ENCODE data around the gene BRIX1. TPM values are rescaled to one million over a fixed set of nuclear protein-coding genes. Genes with fewer than 3 reads are reported as not detected.
A peak's percentile ranks its signal among the peaks of the same experiment; 100 is the strongest.

The BRIX1 gene
- total RNA-seq, 1 experiment from 2014 or later = 93.3 TPM

GRCh38 chr5:34957321-34957720, 41.8 kb downstream of the BRIX1 start:
- Histone ChIP-seq H3K36me3 (ENCODE audit: insufficient read depth, low read length, poor library complexity, severe bottlenecking) (peaks cover 16% of the 10 kb centered on the region), H3K27ac (ENCODE audit: low read depth, low read length, poor library complexity, severe bottlenecking) (no peak overlapping the region), H3K4me1 (ENCODE audit: insufficient read depth, low read length, poor library complexity, severe bottlenecking) (no peaks in the 10 kb centered on the region), H3K9me3 (ENCODE audit: low read depth, low read length, poor library complexity, severe bottlenecking) (no peaks in the 10 kb centered on the region), H3K27me3 (replicated peaks; ENCODE audit: insufficient read depth, low read depth, low read length, poor library complexity) (no peaks in the 10 kb centered on the region), H3K4me3 (ENCODE audit: low read depth, low read length, poor library complexity, severe bottlenecking) (no peak overlapping the region)
- no TSS peak for BruUV-seq (replicated peaks)
- CTCF ChIA-PET = interaction anchor here (1.0 kb wide), 1 partner anchor 46 kb away, joined by 5 read pairs; no protein-coding TSS in a partner anchor
- DNase-seq (ENCODE audit: low spot score) = no peak
- no peak for TF ChIP-seq CTCF (conservative IDR thresholded peaks at IDR 0.05; ENCODE audit: low read depth, low read length)
- TF ChIP-seq EZH2 (IDR thresholded peaks at IDR 0.05; ENCODE audit: borderline replicate concordance, low read depth, low read length, poor library complexity, severe bottlenecking) = no peak
- intact Hi-C loops (cut with micrococcal nuclease; ENCODE audit: unreplicated experiment) = loop anchor here (5.0 kb wide), 1 partner anchor 45 kb away; no protein-coding TSS in a partner anchor
- POLR2A ChIA-PET (ENCODE audit: low non-redundant PET) = no interaction called here

GRCh38 chr5:34957857-34958690, 42.6 kb downstream of the BRIX1 start:
- Histone ChIP-seq H3K27me3 (replicated peaks; ENCODE audit: insufficient read depth, low read depth, low read length, poor library complexity) (no peaks in the 10 kb centered on the region), H3K4me3 (ENCODE audit: low read depth, low read length, poor library complexity, severe bottlenecking) (no peak overlapping the region), H3K27ac (ENCODE audit: low read depth, low read length, poor library complexity, severe bottlenecking) (no peak overlapping the region), H3K4me1 (ENCODE audit: insufficient read depth, low read length, poor library complexity, severe bottlenecking) (no peaks in the 10 kb centered on the region), H3K36me3 (ENCODE audit: insufficient read depth, low read length, poor library complexity, severe bottlenecking) (peaks cover 15% of the 10 kb centered on the region), H3K9me3 (ENCODE audit: low read depth, low read length, poor library complexity, severe bottlenecking) (no peaks in the 10 kb centered on the region)
- TF ChIP-seq CTCF (conservative IDR thresholded peaks at IDR 0.05; ENCODE audit: low read depth, low read length) = peak; percentile 68
- TF ChIP-seq EZH2 (IDR thresholded peaks at IDR 0.05; ENCODE audit: borderline replicate concordance, low read depth, low read length, poor library complexity, severe bottlenecking) = no peak
- POLR2A ChIA-PET (ENCODE audit: low non-redundant PET) = no interaction called here
- DNase-seq (ENCODE audit: low spot score) = peak; percentile 41
- CTCF ChIA-PET = interaction anchor here (0.7 to 1.0 kb wide), 2 partner anchors 45 to 355 kb away, joined by 3 to 5 read pairs; no protein-coding TSS in a partner anchor
- intact Hi-C loops (cut with micrococcal nuclease; ENCODE audit: unreplicated experiment) = loop anchor here (5.0 kb wide), 1 partner anchor 44 kb away; no protein-coding TSS in a partner anchor
- no TSS peak for BruUV-seq (replicated peaks)

- Histone ChIP-seq H3K27me3 (replicated peaks; ENCODE audit: insufficient read depth, low read depth, low read length, poor library complexity) (no peaks in the 10 kb centered on the region), H3K9me3 (ENCODE audit: low read depth, low read length, poor library complexity, severe bottlenecking) (no peaks in the 10 kb centered on the region), H3K27ac (ENCODE audit: low read depth, low read length, poor library complexity, severe bottlenecking) (no peak overlapping the region), H3K4me3 (ENCODE audit: low read depth, low read length, poor library complexity, severe bottlenecking) (no peak overlapping the region), H3K36me3 (ENCODE audit: insufficient read depth, low read length, poor library complexity, severe bottlenecking) (peaks cover 10% of the 10 kb centered on the region), H3K4me1 (ENCODE audit: insufficient read depth, low read length, poor library complexity, severe bottlenecking) (no peaks in the 10 kb centered on the region)
- BruUV-seq (replicated peaks) = no TSS peak
- intact Hi-C loops (cut with micrococcal nuclease; ENCODE audit: unreplicated experiment) = loop anchor here (5.0 kb wide), 1 partner anchor 43 kb away; no protein-coding TSS in a partner anchor
- CTCF ChIA-PET = no interaction called here
- DNase-seq (ENCODE audit: low spot score) = no peak
- TF ChIP-seq CTCF (conservative IDR thresholded peaks at IDR 0.05; ENCODE audit: low read depth, low read length) (no peak), EZH2 (IDR thresholded peaks at IDR 0.05; ENCODE audit: borderline replicate concordance, low read depth, low read length, poor library complexity, severe bottlenecking) (no peak)
- POLR2A ChIA-PET (ENCODE audit: low non-redundant PET) = no interaction called here
Observed at GRCh38 chr5:34959323-34959722, 43.8 kb downstream of the BRIX1 start.
